ENCODE data around the gene LGR6.
A peak's percentile ranks its signal among the peaks of the same experiment; 100 is the strongest.

LGR6 gene

GRCh38 chr1:202268032-202268431, 74.4 kb downstream of the LGR6 start:
- no peak for DNase-seq

GRCh38 chr1:202268817-202269216, 75.2 kb downstream of the LGR6 start:
- DNase-seq: no peak

GRCh38 chr1:202270871-202271326, 77.3 kb downstream of the LGR6 start:
- DNase-seq: peak; percentile 10

- DNase-seq: no peak
These were observed 78.7 kb downstream of the LGR6 start for GRCh38 chr1:202272103-202272845.

GRCh38 chr1:202274611-202275010, 81.0 kb downstream of the LGR6 start:
- DNase-seq: no peak

- no peak for DNase-seq
These were observed 81.6 kb downstream of the LGR6 start for GRCh38 chr1:202275061-202275770.

GRCh38 chr1:202276081-202276715, 82.6 kb downstream of the LGR6 start:
- no peak for DNase-seq

- no peak for DNase-seq
These were observed 83.3 kb downstream of the LGR6 start for GRCh38 chr1:202276920-202277319.

- DNase-seq: no peak
These were observed 85.2 kb downstream of the LGR6 start for GRCh38 chr1:202278751-202279150.

GRCh38 chr1:202279806-202280205, 86.2 kb downstream of the LGR6 start:
- DNase-seq: no peak

GRCh38 chr1:202280595-202280994, 87.0 kb downstream of the LGR6 start:
- DNase-seq: no peak

- DNase-seq: no peak
These were observed 87.9 kb downstream of the LGR6 start for GRCh38 chr1:202281316-202282024.

GRCh38 chr1:202282025-202282371, 88.4 kb downstream of the LGR6 start:
- DNase-seq: no peak

- DNase-seq: no peak
These were observed 89.1 kb downstream of the LGR6 start for GRCh38 chr1:202282596-202283283.

GRCh38 chr1:202283379-202283844, 89.8 kb downstream of the LGR6 start:
- peak; percentile 67 for DNase-seq

- DNase-seq: no peak
These were observed 90.4 kb downstream of the LGR6 start for GRCh38 chr1:202283991-202284390.

- no peak for DNase-seq
These were observed 92.3 kb downstream of the LGR6 start for GRCh38 chr1:202285908-202286307.

GRCh38 chr1:202286622-202287097, 93.1 kb downstream of the LGR6 start:
- no peak for DNase-seq

- no peak for DNase-seq
These were observed 93.6 kb downstream of the LGR6 start for GRCh38 chr1:202287196-202287595.

GRCh38 chr1:202288177-202288576, 94.6 kb downstream of the LGR6 start:
- DNase-seq: peak; percentile 53

- no peak for DNase-seq
These were observed 95.4 kb downstream of the LGR6 start for GRCh38 chr1:202289009-202289408.

- no peak for DNase-seq
These were observed 97.4 kb downstream of the LGR6 start for GRCh38 chr1:202291001-202291400.
